Kidney (tissue), 14 donors: ENCODE results near the gene TBCK. TPM values are rescaled to one million over a fixed set of nuclear protein-coding genes. Genes with fewer than 3 reads are reported as not detected.

Source experiments
- DNase-seq, 5 donors: peaks; one replicate each; pipeline ENCODE4 v3.0.0-alpha.2; 2013 to 2020
- FAIRE-seq: peaks from 2 replicates; lab custom pipeline; 2012; peaks lifted over from hg19 to GRCh38; lab: Jason Lieb, UNC
- H3K27ac ChIP-seq, 2 donors: one replicate each; pipeline ENCODE4 v1.7.0; 2013; ENCODE audit warnings: low read depth in 2 of 2, low read length in 2 of 2, inconsistent platforms in 1 of 2
- H3K27me3 ChIP-seq: one replicate; pipeline ENCODE4 v1.7.1; 2013; ENCODE audit warnings: low read length, inconsistent platforms; ENCODE audit not compliant: control insufficient read depth, insufficient read depth
- H3K36me3 ChIP-seq, 3 donors: one replicate each; pipeline versions ENCODE4 v1.7.0 to v1.7.1; 2013; ENCODE audit warnings: low read length in 3 of 3, control low read depth in 1 of 3, inconsistent platforms in 1 of 3; ENCODE audit not compliant: insufficient read depth in 3 of 3, control insufficient read depth in 2 of 3
- H3K4me1 ChIP-seq, 3 donors: one replicate each; pipeline versions ENCODE4 v1.7.0 to v1.7.1; 2013; ENCODE audit warnings: low read length in 3 of 3, inconsistent platforms in 1 of 3, low read depth in 1 of 3; ENCODE audit not compliant: control insufficient read depth in 2 of 3, insufficient read depth in 2 of 3
- H3K4me3 ChIP-seq, 3 donors: one replicate each; pipeline versions ENCODE4 v1.7.0 to v1.8.1; 2013; ENCODE audit warnings: low read length in 3 of 3, control low read depth in 1 of 3, inconsistent platforms in 1 of 3
- H3K9ac ChIP-seq, 3 donors: one replicate each; pipeline versions ENCODE4 v1.7.0 to v1.7.1; 2013; ENCODE audit warnings: low read length in 3 of 3, control low read depth in 1 of 3, inconsistent platforms in 1 of 3
- H3K9me3 ChIP-seq, 3 donors: one replicate each; pipeline versions ENCODE4 v1.7.0 to v1.7.1; 2013; ENCODE audit warnings: low read length in 3 of 3, control low read depth in 1 of 3, inconsistent platforms in 1 of 3; ENCODE audit not compliant: control insufficient read depth in 2 of 3, insufficient read depth in 1 of 3
- CTCF ChIP-seq: IDR thresholded peaks from 3 replicates; pipeline ENCODE4 v1.5.1; 2012; ENCODE audit warnings: mild to moderate bottlenecking, moderate library complexity, borderline replicate concordance; ENCODE audit not compliant: insufficient read depth; ENCODE audit errors: extremely low read depth
- intact Hi-C: fragments of 100-400 bp; cut with DNase I; formaldehyde crosslinking; loops from one replicate; pipeline ENCODE4 v1.11.1; 2022
- polyA plus RNA-seq: library from polyadenylated mRNA; stranded (reverse); fragments of 350-450 nt; fragmentation: Illumina TruSeq; extraction: RNeasy Lipid Tissue Mini Kit (QIAGEN cat#74804); gene quantifications from one replicate; pipeline ENCODE4 v1.2.3, GENCODE V29; 2014; ENCODE audit warnings: low read depth, low replicate concordance; ENCODE audit not compliant: insufficient read depth
- total RNA-seq: library from RNA; stranded (reverse); fragmentation: NEBNext Ultra II Directional; extraction: Animal tissue kit (Norgen Biotek cat#: 25700); gene quantifications from one replicate; pipeline ENCODE4 v1.2.1, GENCODE V29; 2021
- donor health status: control.
- donor health status: control.
- donor health status: control.
- donor health status: control.
- donor health status: control.
- donor health status: DM: yes; HTN: yes; CAD: no.
- donor health status: Normal renal cell carcinoma (clear cell type).

Gene TBCK
- total and polyA plus RNA-seq, 2 donors from 2014 or later: 15.8 to 50.0 TPM

GRCh38 chr4:106105697-106106096 lies 210.3 kb downstream of the TBCK start:
- H3K4me1 ChIP-seq: no peaks in the 10 kb centered on the region
- H3K27me3 ChIP-seq: no peaks in the 10 kb centered on the region
- FAIRE-seq: no peak
- H3K9ac ChIP-seq: no peak overlapping the region
- H3K27ac ChIP-seq: no peak overlapping the region
- H3K36me3 ChIP-seq: peaks cover 3 to 16% (median 5%) of the 10 kb centered on the region in 3 donors
- no peak overlapping the region for H3K4me3 ChIP-seq
- TF ChIP-seq CTCF: no peak
- H3K9me3 ChIP-seq: peaks cover 5 to 16% (median 10%) of the 10 kb centered on the region in 3 donors
- intact Hi-C loops: no loop called here
- no peak for DNase-seq

- FAIRE-seq (no peak), DNase-seq (no peak)
- intact Hi-C loops: no loop called here
- Histone ChIP-seq H3K36me3 (peaks cover 3 to 11% (median 3%) of the 10 kb centered on the region in 3 donors), H3K9me3 (peaks cover 2 to 3% (median 2%) of the 10 kb centered on the region in 3 donors), H3K27ac (no peak overlapping the region), H3K9ac (no peak overlapping the region), H3K4me1 (no peaks in the 10 kb centered on the region), H3K27me3 (no peaks in the 10 kb centered on the region), H3K4me3 (no peak overlapping the region)
- TF ChIP-seq CTCF: no peak
Measured at GRCh38 chr4:106104276-106104675, 211.7 kb downstream of the TBCK start.

DNA sequence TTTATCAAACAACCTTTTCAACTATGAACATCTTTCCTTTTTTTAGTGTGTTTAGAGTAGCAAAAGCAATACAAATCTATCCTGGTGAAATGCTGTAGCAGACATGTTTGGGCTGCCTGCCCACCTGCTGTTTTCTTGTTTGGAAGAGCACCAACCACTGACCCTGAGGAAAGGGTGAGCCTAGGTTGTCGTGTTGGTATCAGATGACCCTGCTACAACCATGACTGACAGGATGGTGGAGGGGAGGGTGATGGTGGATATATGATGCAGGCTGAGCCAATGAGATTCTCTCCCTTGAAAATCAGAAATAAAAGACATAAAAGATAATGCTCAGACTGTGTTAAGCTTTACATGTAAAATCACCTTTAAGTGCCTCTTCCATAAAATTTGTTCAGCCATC lies 219.6 kb downstream of the TBCK start:
- Histone ChIP-seq H3K36me3 (no peaks in the 10 kb centered on the region), H3K9ac (no peak overlapping the region), H3K9me3 (peaks cover 0 to under 1% (median 0%) of the 10 kb centered on the region in 3 donors), H3K4me1 (no peaks in the 10 kb centered on the region), H3K27ac (no peak overlapping the region), H3K27me3 (no peaks in the 10 kb centered on the region), H3K4me3 (no peak overlapping the region)
- FAIRE-seq: no peak
- intact Hi-C loops: no loop called here
- TF ChIP-seq CTCF: no peak
- DNase-seq: no peak

DNA sequence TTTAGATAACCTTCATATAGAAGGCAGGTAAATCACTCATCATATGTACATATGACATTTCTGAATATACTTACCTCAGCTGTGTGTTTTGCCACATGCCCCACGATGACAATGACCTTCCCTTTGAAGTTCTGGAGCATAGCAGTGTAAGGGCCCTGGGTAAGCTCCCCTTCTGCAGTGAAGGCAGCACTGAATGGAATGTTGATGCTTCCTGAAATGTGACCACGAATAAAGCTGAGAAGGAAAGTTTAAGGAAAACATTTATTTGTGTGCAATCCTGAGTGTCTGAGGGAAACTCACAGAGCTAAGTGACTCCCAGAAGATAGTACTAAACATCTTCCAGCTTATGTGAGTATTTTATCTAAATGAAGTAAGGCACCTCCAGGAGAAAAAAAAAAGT lies 220.6 kb downstream of the TBCK start:
- no peak for TF ChIP-seq CTCF
- no peak overlapping the region for H3K27ac ChIP-seq
- FAIRE-seq (no peak), DNase-seq (no peak)
- H3K4me3 ChIP-seq: no peak overlapping the region
- peaks cover 0 to 7% (median 0%) of the 10 kb centered on the region in 3 donors for H3K9me3 ChIP-seq
- peaks cover 3 to 9% (median 3%) of the 10 kb centered on the region in 3 donors for H3K36me3 ChIP-seq
- no peaks in the 10 kb centered on the region for H3K27me3 ChIP-seq
- no peaks in the 10 kb centered on the region for H3K4me1 ChIP-seq
- H3K9ac ChIP-seq: no peak overlapping the region
- intact Hi-C loops: no loop called here
